ENCODE measurements around the gene TSKS. TPM values are rescaled to one million over a fixed set of nuclear protein-coding genes. Genes with fewer than 3 reads are reported as not detected.
A peak's percentile ranks its signal among the peaks of the same experiment; 100 is the strongest.

Gene TSKS
- total RNA-seq, 2 experiments from 2014 or later = not detected

DNA sequence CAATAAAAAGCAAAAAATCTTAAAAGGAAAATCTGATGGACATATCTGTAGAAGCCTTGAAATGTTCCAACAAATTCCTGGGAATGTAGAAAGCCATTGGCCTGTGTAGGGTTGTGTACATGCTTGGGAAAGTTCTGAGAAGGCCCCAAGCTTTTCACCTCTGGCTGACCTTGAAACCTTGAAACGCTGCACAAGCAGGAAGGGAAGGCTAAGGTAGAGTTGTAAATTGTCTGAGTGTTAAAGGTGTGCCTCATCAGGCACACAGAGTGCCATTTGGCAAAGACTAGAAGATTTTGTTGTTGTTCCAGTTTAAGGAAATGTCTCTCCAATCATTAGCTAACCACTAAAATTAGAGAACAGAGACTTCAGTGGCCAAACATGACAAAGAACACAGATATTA, 10.4 kb downstream of the TSKS start:
- BruUV-seq (replicated peaks) = no TSS peak
- CTCF ChIA-PET (ENCODE audit: unreplicated experiment) = no interaction called here
- no peak for DNase-seq (ENCODE audit: low spot score)
- H3K4me2 ChIP-seq (ENCODE audit: low read length) = no peak overlapping the region
- intact Hi-C loops (cut with micrococcal nuclease; ENCODE audit: unreplicated experiment) = no loop called here
- H3K9me3 ChIP-seq (ENCODE audit: low read length) = peaks cover 15% of the 10 kb centered on the region; the same call in 1 of the 2 replicates
- no peaks in the 10 kb centered on the region for H3K4me1 ChIP-seq (ENCODE audit: insufficient read depth, low read length, poor library complexity, severe bottlenecking)
- no peak overlapping the region for H2AFZ ChIP-seq (ENCODE audit: low read length)
- H4K20me1 ChIP-seq (ENCODE audit: insufficient read depth, low read length) = no peaks in the 10 kb centered on the region
- H3K9me2 ChIP-seq (ENCODE audit: insufficient read depth, low read length) = no peaks in the 10 kb centered on the region
- H3K79me2 ChIP-seq (ENCODE audit: insufficient read depth, low read depth, low read length) = no peaks in the 10 kb centered on the region
- no peak overlapping the region for H3K4me3 ChIP-seq (ENCODE audit: low read depth, low read length, poor library complexity, severe bottlenecking)
- POLR2A ChIA-PET = interaction anchor here (0.7 to 0.8 kb wide), 2 partner anchors 36 to 352 kb away, joined by 3 read pairs; no protein-coding TSS in a partner anchor
- TF ChIP-seq, protein P1, sequence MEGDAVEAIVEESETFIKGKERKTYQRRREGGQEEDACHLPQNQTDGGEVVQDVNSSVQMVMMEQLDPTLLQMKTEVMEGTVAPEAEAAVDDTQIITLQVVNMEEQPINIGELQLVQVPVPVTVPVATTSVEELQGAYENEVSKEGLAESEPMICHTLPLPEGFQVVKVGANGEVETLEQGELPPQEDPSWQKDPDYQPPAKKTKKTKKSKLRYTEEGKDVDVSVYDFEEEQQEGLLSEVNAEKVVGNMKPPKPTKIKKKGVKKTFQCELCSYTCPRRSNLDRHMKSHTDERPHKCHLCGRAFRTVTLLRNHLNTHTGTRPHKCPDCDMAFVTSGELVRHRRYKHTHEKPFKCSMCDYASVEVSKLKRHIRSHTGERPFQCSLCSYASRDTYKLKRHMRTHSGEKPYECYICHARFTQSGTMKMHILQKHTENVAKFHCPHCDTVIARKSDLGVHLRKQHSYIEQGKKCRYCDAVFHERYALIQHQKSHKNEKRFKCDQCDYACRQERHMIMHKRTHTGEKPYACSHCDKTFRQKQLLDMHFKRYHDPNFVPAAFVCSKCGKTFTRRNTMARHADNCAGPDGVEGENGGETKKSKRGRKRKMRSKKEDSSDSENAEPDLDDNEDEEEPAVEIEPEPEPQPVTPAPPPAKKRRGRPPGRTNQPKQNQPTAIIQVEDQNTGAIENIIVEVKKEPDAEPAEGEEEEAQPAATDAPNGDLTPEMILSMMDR (conservative IDR thresholded peaks at IDR 0.05; ENCODE audit: low read length) = no peak
- no peak for TF ChIP-seq EZH2phosphoT487 (IDR thresholded peaks at IDR 0.05; ENCODE audit: borderline replicate concordance, low read depth, low read length)
- no peak overlapping the region for H3K27ac ChIP-seq (ENCODE audit: low read depth, low read length, poor library complexity, severe bottlenecking)
- H3K36me3 ChIP-seq (ENCODE audit: insufficient read depth, low read length) = no peaks in the 10 kb centered on the region

DNA sequence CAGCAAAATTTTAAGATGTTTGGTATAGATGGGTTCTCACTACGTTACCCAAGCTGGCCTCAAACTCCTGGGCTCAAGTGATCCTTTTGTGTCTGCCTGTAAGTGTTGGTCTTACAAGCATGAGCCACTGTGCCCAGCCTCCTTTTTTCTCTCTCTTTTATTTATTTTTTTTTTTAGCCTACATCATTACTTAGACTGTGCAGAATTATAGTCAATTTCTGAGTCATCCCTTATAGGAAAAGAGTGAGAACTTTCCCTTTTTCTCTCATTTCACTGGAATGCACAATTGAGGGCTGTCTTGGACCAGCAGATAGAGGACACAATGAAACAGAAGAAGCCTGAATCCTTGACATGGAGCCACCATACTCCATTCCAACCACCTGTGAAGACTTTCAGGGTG, 13.3 kb downstream of the TSKS start:
- H4K20me1 ChIP-seq (ENCODE audit: insufficient read depth, low read length) = no peaks in the 10 kb centered on the region
- no peaks in the 10 kb centered on the region for H3K79me2 ChIP-seq (ENCODE audit: insufficient read depth, low read depth, low read length)
- POLR2A ChIA-PET = no interaction called here
- no peaks in the 10 kb centered on the region for H3K4me1 ChIP-seq (ENCODE audit: insufficient read depth, low read length, poor library complexity, severe bottlenecking)
- H3K4me2 ChIP-seq (ENCODE audit: low read length) = no peak overlapping the region
- no TSS peak for BruUV-seq (replicated peaks)
- CTCF ChIA-PET (ENCODE audit: unreplicated experiment) = no interaction called here
- no peak overlapping the region for H3K4me3 ChIP-seq (ENCODE audit: low read depth, low read length, poor library complexity, severe bottlenecking)
- no peak overlapping the region for H2AFZ ChIP-seq (ENCODE audit: low read length)
- intact Hi-C loops (cut with micrococcal nuclease; ENCODE audit: unreplicated experiment) = no loop called here
- H3K9me2 ChIP-seq (ENCODE audit: insufficient read depth, low read length) = no peaks in the 10 kb centered on the region
- H3K36me3 ChIP-seq (ENCODE audit: insufficient read depth, low read length) = no peaks in the 10 kb centered on the region
- no peak for DNase-seq (ENCODE audit: low spot score)
- H3K27ac ChIP-seq (ENCODE audit: low read depth, low read length, poor library complexity, severe bottlenecking) = no peak overlapping the region
- H3K9me3 ChIP-seq (ENCODE audit: low read length) = no peaks in the 10 kb centered on the region
- no peak for TF ChIP-seq EZH2phosphoT487 (IDR thresholded peaks at IDR 0.05; ENCODE audit: borderline replicate concordance, low read depth, low read length)
- TF ChIP-seq, protein P1 (conservative IDR thresholded peaks at IDR 0.05; ENCODE audit: low read length) = no peak

DNA sequence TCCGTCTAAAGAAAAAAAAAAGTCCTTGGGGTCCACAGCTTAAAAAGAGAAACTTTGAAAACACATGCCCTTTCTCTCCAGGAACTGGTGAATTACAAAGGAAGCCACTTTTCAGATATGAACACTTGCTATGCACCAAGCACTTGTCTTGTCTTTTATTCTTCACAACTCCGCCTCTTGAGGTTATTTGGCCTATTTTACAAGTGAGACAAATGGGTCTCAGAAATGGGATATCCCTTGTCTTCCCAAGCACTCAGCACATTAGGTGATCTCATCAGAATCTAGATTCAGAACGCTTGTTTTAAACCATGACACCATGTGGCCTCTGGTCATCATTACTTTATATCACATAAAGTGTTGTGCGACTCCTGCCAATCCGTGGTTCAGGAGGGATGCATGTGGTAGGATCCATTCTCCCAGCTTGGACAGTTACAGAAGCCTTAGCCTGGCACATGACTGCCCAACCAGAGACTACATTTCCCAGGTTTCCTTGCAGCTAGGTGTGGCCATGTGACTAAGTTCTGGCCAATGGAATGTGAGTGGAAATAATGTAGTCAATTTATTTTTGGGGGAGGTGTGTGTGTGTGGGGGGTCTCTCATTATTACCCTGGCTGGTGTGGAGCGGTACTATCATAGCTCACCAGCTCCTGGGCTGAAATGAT, 13.9 kb downstream of the TSKS start:
- POLR2A ChIA-PET = no interaction called here
- intact Hi-C loops (cut with micrococcal nuclease; ENCODE audit: unreplicated experiment) = no loop called here

More for the DNA sequence above, 13.9 kb downstream of the TSKS start:
- no peak overlapping the region for H3K4me2 ChIP-seq (ENCODE audit: low read length)
- no peak for TF ChIP-seq EZH2phosphoT487 (IDR thresholded peaks at IDR 0.05; ENCODE audit: borderline replicate concordance, low read depth, low read length)
- TF ChIP-seq, protein P1 (conservative IDR thresholded peaks at IDR 0.05; ENCODE audit: low read length) = no peak
- no peaks in the 10 kb centered on the region for H3K36me3 ChIP-seq (ENCODE audit: insufficient read depth, low read length)
- no peaks in the 10 kb centered on the region for H3K4me1 ChIP-seq (ENCODE audit: insufficient read depth, low read length, poor library complexity, severe bottlenecking)
- H3K9me3 ChIP-seq (ENCODE audit: low read length) = no peaks in the 10 kb centered on the region
- no peak overlapping the region for H3K27ac ChIP-seq (ENCODE audit: low read depth, low read length, poor library complexity, severe bottlenecking)
- no TSS peak for BruUV-seq (replicated peaks)
- no peaks in the 10 kb centered on the region for H3K79me2 ChIP-seq (ENCODE audit: insufficient read depth, low read depth, low read length)
- no peak overlapping the region for H3K4me3 ChIP-seq (ENCODE audit: low read depth, low read length, poor library complexity, severe bottlenecking)
- CTCF ChIA-PET (ENCODE audit: unreplicated experiment) = no interaction called here
- H4K20me1 ChIP-seq (ENCODE audit: insufficient read depth, low read length) = no peaks in the 10 kb centered on the region
- H2AFZ ChIP-seq (ENCODE audit: low read length) = no peak overlapping the region
- H3K9me2 ChIP-seq (ENCODE audit: insufficient read depth, low read length) = no peaks in the 10 kb centered on the region
- peak; percentile 25 for DNase-seq (ENCODE audit: low spot score)

Measured in OCI-LY7 (cell line).